HEK293 (cell line): Measurements from ENCODE around the gene TGFB1.

Experiments
- CTCF ChIA-PET: fragments of 350-600 bp; formaldehyde crosslinking; extraction: SDS; loops from one replicate; lab custom pipeline; 2021; ENCODE audit warnings: antibody characterized with exemption; lab: Yijun Ruan, JAX
- POLR2A ChIA-PET: fragments of 300-600 bp; formaldehyde crosslinking; extraction: SDS; loops from one replicate; lab custom pipeline; 2020; ENCODE audit warnings: antibody characterized with exemption, inconsistent platforms; lab: Yijun Ruan, JAX
- H3K27ac ChIP-seq: fragments of 200-500 bp; sonication (Bioruptor generic); 2 replicates; pipeline ENCODE4 v1.5.1; 2014; ENCODE audit warnings: low read depth, low read length, control low read depth, inconsistent platforms; ENCODE audit errors: extremely low read depth
- H3K36me3 ChIP-seq, 2 experiments: fragments of 200-500 bp in 1 of 2; sonication (Bioruptor generic) in 1 of 2; 1 replicate in 1 of 2; 2 replicates in 1 of 2; pipeline ENCODE4 v1.5.1; 2014 to 2017; ENCODE audit warnings: inconsistent platforms in 2 of 2, low read length in 2 of 2; ENCODE audit not compliant: control insufficient read depth in 2 of 2, insufficient read depth in 1 of 2
- H3K4me1 ChIP-seq: fragments of 200-500 bp; sonication (Bioruptor generic); 2 replicates; pipeline ENCODE4 v1.5.1; 2014; ENCODE audit warnings: mild to moderate bottlenecking, low read length, inconsistent platforms; ENCODE audit not compliant: control insufficient read depth, insufficient read depth
- H3K4me3 ChIP-seq: 2 replicates; pipeline ENCODE4 v1.5.1; 2011; ENCODE audit warnings: low read depth, mild to moderate bottlenecking, control low read depth, low read length, moderate library complexity
- H3K9me3 ChIP-seq: fragments of 200-500 bp; sonication (Bioruptor generic); 2 replicates; pipeline ENCODE4 v1.5.1; 2014; ENCODE audit warnings: low read depth, low read length, inconsistent platforms; ENCODE audit not compliant: control insufficient read depth, insufficient read depth
- EGR2 ChIP-seq: fragments of 450-650 bp; formaldehyde crosslinking; IDR thresholded peaks from 2 replicates; pipeline ENCODE4 v1.5.1; 2016; ENCODE audit warnings: low read depth, missing biosample characterization, missing genetic modification characterization
- GLIS1 ChIP-seq: fragments of 450-650 bp; formaldehyde crosslinking; IDR thresholded peaks from 2 replicates; pipeline ENCODE4 v1.5.1; 2016; ENCODE audit warnings: missing biosample characterization, missing genetic modification characterization
- GLIS2 ChIP-seq: fragments of 450-650 bp; formaldehyde crosslinking; IDR thresholded peaks from 2 replicates; pipeline ENCODE4 v1.5.1; 2016; ENCODE audit warnings: missing biosample characterization, missing genetic modification characterization
- IKZF3 ChIP-seq: fragments of 450-650 bp; IDR thresholded peaks from 2 replicates; pipeline ENCODE4 v1.5.0; 2018; ENCODE audit warnings: missing biosample characterization, mild to moderate bottlenecking, missing genetic modification characterization, moderate library complexity
- KLF7 ChIP-seq: fragments of 450-650 bp; formaldehyde crosslinking; IDR thresholded peaks from 2 replicates; pipeline ENCODE4 v1.5.1; 2016; ENCODE audit warnings: missing biosample characterization, missing genetic modification characterization, borderline replicate concordance
- OVOL3 ChIP-seq: fragments of 450-650 bp; formaldehyde crosslinking; IDR thresholded peaks from 2 replicates; pipeline ENCODE4 v1.5.1; 2016; ENCODE audit warnings: missing biosample characterization, missing genetic modification characterization
- SP2 ChIP-seq: fragments of 450-650 bp; formaldehyde crosslinking; IDR thresholded peaks from 2 replicates; pipeline ENCODE4 v1.5.1; 2016; ENCODE audit warnings: missing biosample characterization, missing genetic modification characterization
- SP7 ChIP-seq: fragments of 450-650 bp; formaldehyde crosslinking; IDR thresholded peaks from 2 replicates; pipeline ENCODE4 v1.5.1; 2016; ENCODE audit warnings: missing biosample characterization, missing genetic modification characterization
- ZBTB48 ChIP-seq: fragments of 450-650 bp; formaldehyde crosslinking; IDR thresholded peaks from 2 replicates; pipeline ENCODE4 v1.5.1; 2016; ENCODE audit warnings: missing biosample characterization, missing genetic modification characterization
- ZBTB7A ChIP-seq: fragments of 450-650 bp; formaldehyde crosslinking; IDR thresholded peaks from 2 replicates; pipeline ENCODE4 v1.5.1; 2016; ENCODE audit warnings: low read depth, missing biosample characterization, missing genetic modification characterization
- ZBTB8A ChIP-seq: fragments of 450-650 bp; formaldehyde crosslinking; IDR thresholded peaks from 2 replicates; pipeline ENCODE4 v1.5.1; 2016; ENCODE audit warnings: missing biosample characterization, missing genetic modification characterization
- ZFHX2 ChIP-seq: fragments of 450-650 bp; formaldehyde crosslinking; conservative IDR thresholded peaks from 2 replicates; pipeline ENCODE4 v1.5.1; 2016; ENCODE audit warnings: missing biosample characterization, missing genetic modification characterization
- ZFP37 ChIP-seq: fragments of 450-650 bp; formaldehyde crosslinking; IDR thresholded peaks from 2 replicates; pipeline ENCODE4 v1.5.1; 2016; ENCODE audit warnings: missing biosample characterization, missing genetic modification characterization
- ZIC2 ChIP-seq: fragments of 450-650 bp; formaldehyde crosslinking; IDR thresholded peaks from 2 replicates; pipeline ENCODE4 v1.5.1; 2016; ENCODE audit warnings: missing biosample characterization, missing genetic modification characterization
- ZNF274 ChIP-seq, 2 experiments: fragments of 200-500 bp in 1 of 2; fragments of 450-650 bp in 1 of 2; sonication (Bioruptor generic) in 1 of 2; formaldehyde crosslinking in 1 of 2; IDR thresholded peaks; 2 replicates each; pipeline versions ENCODE4 v1.5.1 to v1.6.1; 2014 to 2016; ENCODE audit warnings: borderline replicate concordance in 1 of 2, inconsistent platforms in 1 of 2, low read length in 1 of 2, missing biosample characterization in 1 of 2, missing genetic modification characterization in 1 of 2
- ZNF623 ChIP-seq: fragments of 450-650 bp; formaldehyde crosslinking; IDR thresholded peaks from 2 replicates; pipeline ENCODE4 v1.5.1; 2016; ENCODE audit warnings: missing biosample characterization, missing genetic modification characterization
- ZNF629 ChIP-seq: fragments of 450-650 bp; formaldehyde crosslinking; IDR thresholded peaks from 2 replicates; pipeline ENCODE4 v1.5.1; 2017; ENCODE audit warnings: missing biosample characterization, missing genetic modification characterization
- ZNF654 ChIP-seq: fragments of 450-650 bp; formaldehyde crosslinking; IDR thresholded peaks from 2 replicates; pipeline ENCODE4 v1.5.1; 2016; ENCODE audit warnings: low read depth, missing biosample characterization, missing genetic modification characterization
- ZNF776 ChIP-seq: fragments of 450-650 bp; formaldehyde crosslinking; IDR thresholded peaks from 2 replicates; pipeline ENCODE4 v1.5.0; 2017; ENCODE audit warnings: missing biosample characterization, missing genetic modification characterization, borderline replicate concordance
- ZNF792 ChIP-seq: fragments of 450-650 bp; formaldehyde crosslinking; IDR thresholded peaks from 2 replicates; pipeline ENCODE4 v1.5.1; 2016; ENCODE audit warnings: missing biosample characterization, missing genetic modification characterization
- TF ChIP-seq, protein P1 (sequence below): fragments of 450-650 bp; formaldehyde crosslinking; IDR thresholded peaks from 2 replicates; pipeline ENCODE4 v1.5.1; 2016; ENCODE audit warnings: missing biosample characterization, missing genetic modification characterization, borderline replicate concordance
- TF ChIP-seq, protein P2 (sequence below): fragments of 450-650 bp; formaldehyde crosslinking; IDR thresholded peaks from 2 replicates; pipeline ENCODE4 v1.5.1; 2016; ENCODE audit warnings: missing biosample characterization, missing genetic modification characterization
- TF ChIP-seq, protein P3 (sequence below): sonication (generic); formaldehyde crosslinking; IDR thresholded peaks from 2 replicates; pipeline ENCODE4 v1.8.1; 2022; ENCODE audit warnings: mild to moderate bottlenecking, moderate library complexity, missing genetic modification reagents
- TF ChIP-seq, protein P4 (sequence below): fragments of 450-650 bp; formaldehyde crosslinking; IDR thresholded peaks from 2 replicates; pipeline ENCODE4 v1.5.1; 2016; ENCODE audit warnings: missing biosample characterization, missing genetic modification characterization
- TF ChIP-seq, protein P5 (sequence below): fragments of 450-650 bp; formaldehyde crosslinking; IDR thresholded peaks from 2 replicates; pipeline ENCODE4 v1.5.1; 2017; ENCODE audit warnings: missing biosample characterization, mild to moderate bottlenecking, missing genetic modification characterization, moderate library complexity

The TGFB1 gene

DNA sequence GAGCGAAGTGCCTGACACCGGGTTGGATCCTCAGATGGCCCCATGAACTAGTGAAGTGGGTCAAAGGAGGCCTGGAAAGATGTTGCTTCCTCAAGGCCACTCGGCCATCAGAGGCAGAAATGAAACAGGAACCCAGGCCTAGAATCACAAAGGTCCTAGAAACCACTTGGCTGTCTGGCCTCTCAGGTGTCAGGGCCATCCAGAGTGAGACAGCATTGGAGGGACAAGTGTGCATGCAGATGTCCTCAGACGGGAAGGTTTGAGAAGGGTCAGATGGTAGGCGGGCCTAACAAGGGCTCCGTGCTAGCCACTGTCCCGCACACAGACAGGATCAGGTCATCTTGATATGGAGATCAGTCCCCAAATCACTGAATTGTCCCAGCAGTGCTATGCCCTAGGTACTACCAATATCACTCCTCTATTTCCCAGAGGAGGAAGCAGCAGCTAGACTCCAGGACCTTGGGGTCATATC lies 29.5 kb downstream of the TGFB1 start:
- Histone ChIP-seq H3K4me1 (peaks cover 22% of the 10 kb centered on the region), H3K9me3 (no peaks in the 10 kb centered on the region), H3K4me3 (no peak overlapping the region), H3K36me3 (peaks cover 9 to 49% of the 10 kb centered on the region in 2 experiments; a peak in 2 of 3 replicates), H3K27ac (peak overlapping the region; percentile 33; the same call in 1 of the 2 replicates)
- TF ChIP-seq KLF7 (tag by site-specific recombination), result no peak
- TF ChIP-seq OVOL3 (tag by site-specific recombination), result no peak
- no peak for TF ChIP-seq ZBTB7A
- TF ChIP-seq, protein P1, sequence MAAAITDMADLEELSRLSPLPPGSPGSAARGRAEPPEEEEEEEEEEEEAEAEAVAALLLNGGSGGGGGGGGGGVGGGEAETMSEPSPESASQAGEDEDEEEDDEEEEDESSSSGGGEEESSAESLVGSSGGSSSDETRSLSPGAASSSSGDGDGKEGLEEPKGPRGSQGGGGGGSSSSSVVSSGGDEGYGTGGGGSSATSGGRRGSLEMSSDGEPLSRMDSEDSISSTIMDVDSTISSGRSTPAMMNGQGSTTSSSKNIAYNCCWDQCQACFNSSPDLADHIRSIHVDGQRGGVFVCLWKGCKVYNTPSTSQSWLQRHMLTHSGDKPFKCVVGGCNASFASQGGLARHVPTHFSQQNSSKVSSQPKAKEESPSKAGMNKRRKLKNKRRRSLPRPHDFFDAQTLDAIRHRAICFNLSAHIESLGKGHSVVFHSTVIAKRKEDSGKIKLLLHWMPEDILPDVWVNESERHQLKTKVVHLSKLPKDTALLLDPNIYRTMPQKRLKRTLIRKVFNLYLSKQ (tag by site-specific recombination), result no peak
- TF ChIP-seq ZNF654 (tag by site-specific recombination), result no peak
- TF ChIP-seq ZBTB48, result no peak
- TF ChIP-seq ZNF776, result no peak
- TF ChIP-seq ZFP37 (tag by site-specific recombination), result no peak
- TF ChIP-seq GLIS1 (tag by site-specific recombination), result no peak
- TF ChIP-seq SP2 (tag by site-specific recombination), result no peak
- TF ChIP-seq ZNF792 (tag by site-specific recombination), result no peak
- POLR2A ChIA-PET, result interaction anchor here (0.8 to 2.9 kb wide), 5 partner anchors 12 to 115 kb away, joined by 3 to 22 read pairs (median 4); partner anchors contain the start of genes DMAC2, HNRNPUL1 and TGFB1
- CTCF ChIA-PET, result interaction anchor here (1.1 to 1.7 kb wide), 3 partner anchors 28 to 116 kb away, joined by 3 to 9 read pairs (median 4); partner anchors contain the start of gene TGFB1

DNA sequence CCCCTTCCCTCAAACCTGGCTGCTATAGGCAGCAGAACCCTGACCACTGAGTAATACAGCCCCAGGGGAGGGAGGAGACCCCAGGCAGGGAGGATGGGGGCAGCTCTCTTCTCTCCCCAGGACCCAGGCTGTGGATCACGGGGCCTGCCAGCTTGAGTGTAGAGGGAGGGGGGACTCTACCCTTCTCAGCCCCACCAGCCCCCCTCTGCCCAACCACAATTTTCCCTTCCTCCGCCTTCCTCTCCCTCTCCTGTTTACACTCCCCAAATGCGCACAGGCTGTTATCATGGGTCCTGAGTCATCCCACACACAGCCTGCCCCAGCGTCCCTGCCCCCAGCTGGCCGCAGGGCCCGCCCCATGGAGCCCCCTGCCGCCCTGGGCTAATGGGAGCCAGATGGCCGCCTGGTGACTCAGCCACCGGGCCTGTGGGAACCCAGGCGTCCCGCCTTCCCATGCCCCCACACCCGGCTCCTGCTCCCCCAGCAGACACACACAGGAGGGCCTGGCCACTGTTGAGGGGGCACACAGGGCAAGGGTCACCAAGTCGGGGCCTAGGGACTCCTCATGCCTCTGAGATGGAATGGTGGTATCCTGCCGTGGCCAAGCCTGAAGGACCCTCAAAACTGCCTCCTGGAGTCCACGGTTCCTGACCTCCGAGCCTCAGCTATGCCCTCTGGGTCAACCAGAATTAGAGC lies 30.1 kb downstream of the TGFB1 start:
- Histone ChIP-seq H3K4me1 (peaks cover 22% of the 10 kb centered on the region), H3K27ac (peak overlapping the region; percentile 45), H3K4me3 (no peak overlapping the region), H3K9me3 (no peaks in the 10 kb centered on the region), H3K36me3 (peaks cover 12 to 51% of the 10 kb centered on the region in 2 experiments; a peak in 2 of 3 replicates)
- CTCF ChIA-PET, result interaction anchor here (0.6 to 2.0 kb wide), 6 partner anchors 15 to 246 kb away, joined by 3 to 14 read pairs (median 4); no protein-coding TSS in a partner anchor
- POLR2A ChIA-PET, result interaction anchor here (1.0 to 2.9 kb wide), 4 partner anchors 12 to 270 kb away, joined by 3 to 22 read pairs (median 7); partner anchors contain the start of genes HNRNPUL1 and TGFB1
- peak; percentile 98 for TF ChIP-seq ZIC2 (tag by site-specific recombination)
- TF ChIP-seq EGR2 (tag by site-specific recombination), result peak; percentile 76
- TF ChIP-seq, protein P2, sequence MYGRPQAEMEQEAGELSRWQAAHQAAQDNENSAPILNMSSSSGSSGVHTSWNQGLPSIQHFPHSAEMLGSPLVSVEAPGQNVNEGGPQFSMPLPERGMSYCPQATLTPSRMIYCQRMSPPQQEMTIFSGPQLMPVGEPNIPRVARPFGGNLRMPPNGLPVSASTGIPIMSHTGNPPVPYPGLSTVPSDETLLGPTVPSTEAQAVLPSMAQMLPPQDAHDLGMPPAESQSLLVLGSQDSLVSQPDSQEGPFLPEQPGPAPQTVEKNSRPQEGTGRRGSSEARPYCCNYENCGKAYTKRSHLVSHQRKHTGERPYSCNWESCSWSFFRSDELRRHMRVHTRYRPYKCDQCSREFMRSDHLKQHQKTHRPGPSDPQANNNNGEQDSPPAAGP (tag by site-specific recombination), result peak; percentile 99
- TF ChIP-seq, protein P3, sequence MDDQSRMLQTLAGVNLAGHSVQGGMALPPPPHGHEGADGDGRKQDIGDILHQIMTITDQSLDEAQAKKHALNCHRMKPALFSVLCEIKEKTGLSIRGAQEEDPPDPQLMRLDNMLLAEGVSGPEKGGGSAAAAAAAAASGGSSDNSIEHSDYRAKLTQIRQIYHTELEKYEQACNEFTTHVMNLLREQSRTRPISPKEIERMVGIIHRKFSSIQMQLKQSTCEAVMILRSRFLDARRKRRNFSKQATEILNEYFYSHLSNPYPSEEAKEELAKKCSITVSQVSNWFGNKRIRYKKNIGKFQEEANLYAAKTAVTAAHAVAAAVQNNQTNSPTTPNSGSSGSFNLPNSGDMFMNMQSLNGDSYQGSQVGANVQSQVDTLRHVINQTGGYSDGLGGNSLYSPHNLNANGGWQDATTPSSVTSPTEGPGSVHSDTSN (CRISPR knock-in tag), result peak; percentile 63; the same call in 1 of the 2 replicates
- peak; percentile 87 for TF ChIP-seq ZFHX2 (tag by site-specific recombination)
- peak; percentile 49; the same call in 1 of the 2 replicates for TF ChIP-seq ZNF629 (tag by site-specific recombination)
- TF ChIP-seq SP7 (tag by site-specific recombination), result peak; percentile 98
- TF ChIP-seq GLIS1 (tag by site-specific recombination), result peak; percentile 95
- TF ChIP-seq, protein P4, sequence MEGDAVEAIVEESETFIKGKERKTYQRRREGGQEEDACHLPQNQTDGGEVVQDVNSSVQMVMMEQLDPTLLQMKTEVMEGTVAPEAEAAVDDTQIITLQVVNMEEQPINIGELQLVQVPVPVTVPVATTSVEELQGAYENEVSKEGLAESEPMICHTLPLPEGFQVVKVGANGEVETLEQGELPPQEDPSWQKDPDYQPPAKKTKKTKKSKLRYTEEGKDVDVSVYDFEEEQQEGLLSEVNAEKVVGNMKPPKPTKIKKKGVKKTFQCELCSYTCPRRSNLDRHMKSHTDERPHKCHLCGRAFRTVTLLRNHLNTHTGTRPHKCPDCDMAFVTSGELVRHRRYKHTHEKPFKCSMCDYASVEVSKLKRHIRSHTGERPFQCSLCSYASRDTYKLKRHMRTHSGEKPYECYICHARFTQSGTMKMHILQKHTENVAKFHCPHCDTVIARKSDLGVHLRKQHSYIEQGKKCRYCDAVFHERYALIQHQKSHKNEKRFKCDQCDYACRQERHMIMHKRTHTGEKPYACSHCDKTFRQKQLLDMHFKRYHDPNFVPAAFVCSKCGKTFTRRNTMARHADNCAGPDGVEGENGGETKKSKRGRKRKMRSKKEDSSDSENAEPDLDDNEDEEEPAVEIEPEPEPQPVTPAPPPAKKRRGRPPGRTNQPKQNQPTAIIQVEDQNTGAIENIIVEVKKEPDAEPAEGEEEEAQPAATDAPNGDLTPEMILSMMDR, result no peak
- TF ChIP-seq, protein P5, sequence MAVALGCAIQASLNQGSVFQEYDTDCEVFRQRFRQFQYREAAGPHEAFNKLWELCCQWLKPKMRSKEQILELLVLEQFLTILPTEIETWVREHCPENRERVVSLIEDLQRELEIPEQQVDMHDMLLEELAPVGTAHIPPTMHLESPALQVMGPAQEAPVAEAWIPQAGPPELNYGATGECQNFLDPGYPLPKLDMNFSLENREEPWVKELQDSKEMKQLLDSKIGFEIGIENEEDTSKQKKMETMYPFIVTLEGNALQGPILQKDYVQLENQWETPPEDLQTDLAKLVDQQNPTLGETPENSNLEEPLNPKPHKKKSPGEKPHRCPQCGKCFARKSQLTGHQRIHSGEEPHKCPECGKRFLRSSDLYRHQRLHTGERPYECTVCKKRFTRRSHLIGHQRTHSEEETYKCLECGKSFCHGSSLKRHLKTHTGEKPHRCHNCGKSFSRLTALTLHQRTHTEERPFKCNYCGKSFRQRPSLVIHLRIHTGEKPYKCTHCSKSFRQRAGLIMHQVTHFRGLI (tag by site-specific recombination), result peak; percentile 98
- TF ChIP-seq ZBTB8A (tag by site-specific recombination), result peak; percentile 46
- TF ChIP-seq ZNF274 (IDR thresholded peaks at IDR 0.05; ENCODE audit: low read length), result no peak
- TF ChIP-seq ZNF274 (tag by site-specific recombination; IDR thresholded peaks at IDR 0.05; ENCODE audit: borderline replicate concordance), result no peak
- 0 out of 2 replicates have a peak, but pooled peaks have one; percentile 8 for TF ChIP-seq ZNF623 (tag by site-specific recombination)
- peak; percentile 86 for TF ChIP-seq GLIS2 (tag by site-specific recombination)
- TF ChIP-seq IKZF3, result 0 out of 2 replicates have a peak, but pooled peaks have one; percentile 36
